Activated CD4-positive, alpha-beta T cell treated with anti-CD3 and anti-CD28 coated beads, Interleukin-2, Interleukin-4, amounts not matched to agents 100 ng/mL and 50 ng/mL, durations not matched to agents 16 hours and 8 hours (primary cell): ENCODE results near the gene PSTPIP1.
A peak's percentile ranks its signal among the peaks of the same experiment; 100 is the strongest.

ENCODE experiments used
- DNase-seq: peaks from one replicate; pipeline ENCODE4 v3.0.0-alpha.2; 2020; ENCODE audit warnings: low spot score

Gene PSTPIP1

DNA sequence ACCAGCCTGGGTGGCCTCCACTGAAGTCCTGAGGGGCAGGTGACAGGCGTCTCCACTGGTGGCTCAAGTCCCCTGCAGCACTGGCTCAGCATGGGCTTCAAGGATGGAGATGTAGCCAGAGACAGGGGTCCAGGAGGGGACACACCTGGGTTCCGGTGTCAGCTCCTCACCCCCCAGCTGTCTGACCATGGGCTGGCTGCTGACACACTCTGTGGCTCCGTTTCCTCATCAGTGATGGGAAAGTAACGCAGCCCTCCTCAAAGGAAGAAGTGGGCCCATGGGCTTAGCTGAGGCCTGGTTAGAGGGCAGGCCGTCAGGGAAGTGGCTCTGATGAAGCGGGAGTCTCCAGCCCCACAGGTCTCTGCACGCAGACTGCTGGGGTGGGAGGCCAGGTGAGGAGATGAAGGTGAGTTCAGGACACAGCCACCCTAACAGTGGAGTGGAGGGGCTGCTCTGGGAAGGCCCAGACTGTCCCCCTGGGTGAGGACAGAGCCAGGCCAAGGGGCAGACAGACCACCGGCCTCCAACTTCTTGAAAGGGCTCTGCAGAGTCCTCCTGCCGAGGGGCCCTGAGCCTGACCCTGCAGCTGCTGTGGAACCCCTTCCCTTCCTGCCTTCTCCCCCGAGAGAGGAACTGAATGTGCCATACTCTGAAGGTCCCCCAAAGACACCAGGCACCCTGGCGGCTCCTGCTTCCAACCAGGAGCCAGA lies 24.0 kb downstream of the PSTPIP1 start:
- no peak for DNase-seq

DNA sequence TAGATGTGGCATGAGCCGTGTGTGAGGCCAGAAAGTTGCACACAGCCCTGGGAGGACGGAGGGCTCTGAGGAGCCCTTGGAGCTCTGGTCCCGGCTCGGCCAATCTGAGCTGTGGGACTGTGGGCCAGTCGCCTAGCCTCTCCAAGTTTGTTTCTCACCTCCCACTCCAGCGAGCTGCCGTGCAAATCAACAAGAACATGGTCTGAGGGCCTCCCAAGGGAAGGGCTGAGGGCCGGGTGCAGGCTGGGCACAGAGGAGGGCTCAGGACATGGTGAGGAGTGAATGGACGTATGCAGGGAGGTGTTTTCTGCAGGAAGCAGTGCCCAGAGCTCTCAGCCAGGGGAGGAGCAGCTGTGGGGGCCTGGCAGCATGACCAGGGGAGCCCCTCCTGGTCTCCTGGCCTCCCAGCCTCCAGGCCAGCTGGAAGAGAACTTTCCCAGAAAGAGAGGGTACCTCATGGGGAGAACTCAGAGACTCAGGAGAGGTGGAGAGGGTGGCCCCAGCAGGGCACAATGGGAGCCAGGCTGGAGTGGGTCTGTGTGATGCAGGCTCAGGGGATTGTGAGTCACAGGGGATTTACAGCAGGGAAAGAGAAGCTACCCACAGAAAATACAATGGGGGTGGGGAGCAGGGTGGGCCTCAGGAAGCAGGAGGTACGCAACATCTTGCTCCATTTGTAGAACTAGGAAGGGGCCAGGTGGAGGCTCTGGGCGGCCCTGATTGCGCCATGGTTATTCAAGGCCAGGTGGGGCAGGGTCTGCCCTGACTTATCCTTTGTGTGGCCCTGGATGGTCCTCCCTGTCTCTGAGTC lies 24.8 kb downstream of the PSTPIP1 start:
- no peak for DNase-seq

DNA sequence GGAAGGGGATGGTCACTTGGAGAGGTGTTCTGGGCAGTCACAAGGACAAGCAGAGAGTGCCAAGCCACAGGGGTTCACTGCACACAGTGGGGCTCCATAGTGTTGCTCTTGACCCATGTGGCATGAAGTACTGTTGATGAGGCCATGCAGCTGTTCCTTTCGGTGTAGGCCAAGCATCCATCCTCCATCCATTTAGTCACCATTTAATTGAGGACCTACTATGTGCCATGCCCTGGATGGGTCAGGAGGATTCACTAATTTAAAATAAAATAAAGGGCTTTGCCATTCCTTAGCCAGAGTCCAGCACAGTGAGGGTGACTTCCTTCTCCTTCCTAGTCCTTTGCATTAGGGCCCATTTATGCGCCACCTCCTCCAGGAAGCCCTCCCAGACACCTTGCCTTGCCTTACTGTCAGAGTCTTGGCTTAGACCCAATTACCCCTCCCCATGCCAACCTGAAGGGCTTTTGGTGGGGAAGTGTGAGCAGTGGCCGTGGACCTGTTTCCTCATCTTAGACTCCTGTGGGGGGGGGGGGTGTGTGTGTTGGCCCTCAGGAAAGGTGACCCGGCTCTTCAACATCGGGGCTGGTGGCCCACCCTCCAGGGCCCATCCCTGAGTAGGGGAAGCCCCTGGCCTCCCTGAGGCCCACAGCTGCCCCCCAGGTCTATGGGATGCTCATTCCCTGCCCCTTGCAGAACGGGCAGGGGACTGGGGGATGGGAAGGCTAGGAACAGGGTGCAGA lies 25.6 kb downstream of the PSTPIP1 start:
- DNase-seq = no peak

DNA sequence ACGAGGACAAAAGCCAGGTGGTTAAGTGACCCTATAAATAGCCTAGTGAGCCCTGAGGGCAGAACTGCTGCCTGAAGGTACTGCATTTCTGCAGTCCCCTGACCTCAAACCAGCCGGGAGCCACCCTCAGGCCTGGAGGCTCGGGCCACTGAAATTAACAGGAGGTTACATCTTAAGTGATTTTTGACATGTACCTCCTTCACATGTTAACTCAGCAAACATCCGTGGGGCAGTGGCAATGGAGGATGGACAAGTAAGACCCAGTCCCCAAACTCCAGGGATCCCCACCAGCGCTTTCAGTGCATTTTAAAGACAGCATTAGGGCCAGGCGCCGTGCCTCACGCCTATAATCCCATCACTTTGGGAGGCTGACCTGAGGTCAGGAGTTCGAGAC lies 26.2 kb downstream of the PSTPIP1 start:
- DNase-seq = no peak

DNA sequence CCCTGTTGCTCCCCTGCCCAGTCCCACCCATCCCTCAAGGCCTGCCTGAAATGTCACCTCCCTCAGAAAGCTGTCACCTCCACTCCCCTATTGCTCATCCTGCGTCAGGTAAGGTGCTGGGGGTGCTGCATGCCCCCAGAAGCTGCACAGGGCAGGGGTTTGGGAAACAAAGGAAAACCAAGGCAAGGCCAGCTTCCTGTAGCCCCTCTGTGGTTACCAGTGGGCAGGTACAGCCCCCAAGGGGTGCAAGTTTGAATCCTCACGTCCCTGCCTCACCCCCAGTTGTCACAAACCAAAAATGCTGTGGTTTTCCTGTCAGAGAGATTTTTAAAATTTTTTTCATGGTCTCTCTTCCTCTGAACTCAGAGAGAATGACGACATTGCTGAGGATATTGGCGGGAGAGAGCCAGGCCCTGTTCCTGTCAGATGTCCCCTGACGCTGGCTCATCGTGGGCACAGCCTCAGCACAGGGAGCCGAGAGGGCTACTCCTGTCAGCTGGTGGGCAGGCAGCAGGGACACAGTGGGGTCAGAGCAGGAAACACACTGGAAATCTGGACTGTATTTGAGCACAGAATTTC lies 27.0 kb downstream of the PSTPIP1 start:
- peak; percentile 81 for DNase-seq

DNA sequence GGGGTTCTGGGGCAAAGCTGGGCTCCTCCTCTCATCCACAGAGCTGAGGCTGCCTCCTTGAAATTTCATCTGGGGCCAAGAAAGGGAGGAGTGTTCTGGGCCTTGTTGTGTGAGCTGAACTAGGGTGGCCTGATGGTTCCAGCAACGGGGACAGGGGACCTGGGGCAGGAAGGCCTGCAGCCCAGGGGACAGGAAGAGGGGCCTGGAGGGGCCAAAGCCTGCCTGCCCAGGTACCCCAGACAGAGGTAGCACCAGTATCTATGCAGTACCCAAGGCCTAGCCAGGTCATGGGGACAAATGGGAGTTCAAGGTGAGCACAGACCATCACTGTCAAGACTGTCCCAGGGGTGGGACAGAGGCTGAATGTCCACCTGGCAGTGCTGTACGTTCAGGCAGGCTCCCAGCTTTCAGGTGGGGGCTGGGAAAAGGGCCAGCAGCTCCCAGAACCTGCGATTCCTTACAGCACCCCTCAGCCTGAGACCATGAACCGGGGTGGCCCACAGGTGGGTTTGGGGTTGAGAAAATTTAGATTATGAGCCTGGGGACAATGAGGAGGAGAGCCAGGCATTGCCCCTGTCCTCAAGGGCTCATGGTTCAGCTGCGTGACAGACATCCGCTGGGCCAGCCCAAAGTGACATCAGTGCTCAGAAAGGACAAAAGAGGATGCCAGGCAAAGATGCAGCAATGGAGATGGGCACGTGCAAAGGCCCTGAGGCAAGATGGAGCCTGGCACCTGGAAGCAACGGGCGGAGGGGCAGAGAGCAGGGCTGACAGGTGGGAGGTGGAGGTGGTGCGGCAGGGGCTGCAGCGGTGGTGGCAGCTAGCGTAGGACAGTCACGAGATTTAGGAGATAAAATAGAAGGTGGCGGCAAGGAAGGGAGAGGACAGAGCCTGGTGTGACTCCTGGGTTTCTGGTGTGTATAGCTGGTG lies 28.0 kb downstream of the PSTPIP1 start:
- DNase-seq = no peak

DNA sequence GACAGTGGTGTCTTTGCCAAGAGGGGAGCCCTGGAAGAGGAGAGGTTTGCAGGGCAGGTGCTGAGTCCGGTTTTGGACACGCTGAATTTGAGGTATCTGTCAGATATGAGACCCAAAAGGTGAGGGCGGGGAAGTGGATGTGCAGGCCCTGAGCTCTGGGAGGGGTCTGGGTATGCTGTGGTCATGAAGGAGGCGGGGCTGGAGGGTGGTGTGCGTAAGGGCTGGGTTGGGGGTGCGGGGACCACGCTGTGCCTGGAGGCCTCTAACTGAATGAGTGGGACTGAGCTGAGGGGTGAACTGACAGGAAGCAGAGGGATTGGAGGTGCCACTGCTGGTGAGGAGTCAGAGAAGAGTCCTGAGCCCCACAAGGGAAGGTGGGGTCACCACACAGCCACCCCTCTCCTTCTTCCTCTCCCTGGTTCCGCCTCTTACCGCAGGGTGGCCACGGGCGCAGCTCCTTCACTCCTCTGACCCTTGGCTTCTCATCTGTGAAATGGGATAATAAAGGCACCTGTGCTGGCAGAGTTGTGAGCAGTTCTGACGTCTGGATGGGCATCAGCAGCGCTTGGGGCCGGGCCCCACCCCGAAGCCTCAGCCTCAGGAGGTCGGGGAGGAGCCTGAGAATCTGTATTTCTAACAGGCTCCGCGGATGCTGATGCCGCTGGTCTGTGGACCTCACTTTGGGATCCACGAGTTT lies 28.8 kb downstream of the PSTPIP1 start:
- no peak for DNase-seq

DNA sequence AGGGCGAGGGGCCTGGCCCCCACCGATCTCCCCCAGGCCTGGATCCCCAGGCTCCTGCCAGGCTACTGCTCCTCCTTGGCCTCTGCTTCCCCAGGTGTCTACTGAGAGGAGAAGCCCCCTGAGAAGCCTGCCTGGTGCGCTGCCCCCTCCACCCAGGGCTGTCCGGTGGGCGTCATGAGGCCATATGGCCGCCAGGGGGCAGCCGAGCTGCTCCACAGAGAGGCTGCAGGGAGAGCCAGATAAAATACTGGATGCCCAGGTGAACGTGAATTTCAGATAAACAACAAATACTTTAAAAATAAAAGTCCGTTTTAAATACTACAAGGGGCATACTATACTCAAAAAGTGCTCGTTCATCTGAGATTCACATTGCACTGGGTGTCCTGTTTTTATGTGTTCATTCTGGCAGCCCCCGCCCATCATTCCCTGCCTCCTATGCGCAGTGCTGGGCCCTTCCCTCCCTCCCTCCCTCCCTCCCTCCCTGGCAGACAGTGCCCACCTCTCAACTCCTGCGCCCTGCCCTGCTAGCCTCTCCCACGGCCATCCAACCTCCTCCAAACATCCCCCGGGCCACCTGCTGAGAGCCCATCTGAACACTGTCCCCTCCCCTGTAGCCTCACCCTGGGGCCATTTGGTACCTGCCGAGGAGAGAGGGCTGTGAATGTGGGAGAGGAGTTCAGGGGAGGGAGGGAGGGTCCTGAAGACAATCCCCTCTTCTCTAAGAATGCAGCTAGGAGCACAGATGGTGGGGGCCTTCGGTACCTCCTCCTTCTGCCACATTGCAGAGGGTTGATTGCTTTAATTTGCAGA lies 29.6 kb downstream of the PSTPIP1 start:
- peak; percentile 64 for DNase-seq

DNA sequence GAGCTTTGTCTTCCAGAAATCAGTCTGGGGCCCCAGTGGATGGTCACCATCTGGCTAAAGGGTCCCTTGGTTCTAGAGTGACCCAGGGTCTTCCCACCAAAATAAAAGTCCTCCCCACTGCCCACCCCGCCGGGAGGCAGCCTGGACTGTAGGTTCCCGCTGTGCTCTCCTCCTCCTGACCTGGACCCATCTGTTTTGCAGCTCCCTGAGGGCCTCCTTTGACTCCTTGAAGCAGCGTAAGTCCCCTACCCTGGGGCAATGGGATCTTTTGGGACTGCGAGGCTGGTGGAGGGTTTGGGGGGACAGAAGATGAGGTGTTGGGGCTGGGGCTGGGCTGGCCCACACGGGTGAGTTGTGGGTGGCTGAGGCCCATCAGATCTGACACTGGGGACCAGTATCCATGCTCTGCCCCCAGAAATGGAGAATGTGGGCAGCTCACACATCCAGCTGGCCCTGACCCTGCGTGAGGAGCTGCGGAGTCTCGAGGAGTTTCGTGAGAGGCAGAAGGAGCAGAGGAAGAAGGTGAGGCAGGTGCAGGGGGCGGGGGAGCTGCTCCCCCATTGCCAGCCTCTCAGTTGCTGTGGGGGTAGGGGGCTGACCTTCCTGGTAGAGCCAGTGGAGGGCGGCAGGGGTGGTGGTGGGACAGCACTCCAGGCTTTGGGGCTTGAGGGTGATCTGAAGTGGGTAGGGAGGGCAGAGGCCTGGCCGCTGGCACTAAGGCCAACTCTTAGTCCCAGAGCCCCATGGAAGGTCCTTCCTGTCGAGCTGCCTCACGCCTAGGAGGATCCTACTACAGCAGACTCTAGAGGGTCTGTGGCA lies 30.4 kb downstream of the PSTPIP1 start:
- DNase-seq = no peak

DNA sequence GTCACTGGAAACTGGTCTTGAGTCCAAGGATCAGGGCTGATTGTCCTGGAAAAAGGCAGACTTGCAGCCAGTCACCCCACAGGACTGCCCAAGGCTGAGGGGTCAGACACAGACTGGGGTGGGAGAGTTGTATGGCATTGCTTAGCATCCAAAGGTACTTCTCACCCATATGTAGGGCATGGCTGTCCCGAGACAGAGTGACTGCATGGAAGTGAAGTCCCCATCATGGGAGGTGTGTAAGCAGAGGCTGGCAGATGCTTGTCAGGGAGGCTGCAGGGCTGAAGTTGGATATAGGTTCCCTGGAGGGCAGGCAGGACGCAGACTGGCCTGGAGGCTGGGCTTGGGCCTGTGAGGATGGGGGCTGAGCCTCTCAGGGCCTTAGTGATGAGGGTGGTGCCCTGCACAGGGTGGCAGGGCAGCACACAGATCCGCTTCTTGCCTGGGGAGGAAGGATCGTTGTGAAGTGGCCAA lies 31.1 kb downstream of the PSTPIP1 start:
- DNase-seq = no peak

DNA sequence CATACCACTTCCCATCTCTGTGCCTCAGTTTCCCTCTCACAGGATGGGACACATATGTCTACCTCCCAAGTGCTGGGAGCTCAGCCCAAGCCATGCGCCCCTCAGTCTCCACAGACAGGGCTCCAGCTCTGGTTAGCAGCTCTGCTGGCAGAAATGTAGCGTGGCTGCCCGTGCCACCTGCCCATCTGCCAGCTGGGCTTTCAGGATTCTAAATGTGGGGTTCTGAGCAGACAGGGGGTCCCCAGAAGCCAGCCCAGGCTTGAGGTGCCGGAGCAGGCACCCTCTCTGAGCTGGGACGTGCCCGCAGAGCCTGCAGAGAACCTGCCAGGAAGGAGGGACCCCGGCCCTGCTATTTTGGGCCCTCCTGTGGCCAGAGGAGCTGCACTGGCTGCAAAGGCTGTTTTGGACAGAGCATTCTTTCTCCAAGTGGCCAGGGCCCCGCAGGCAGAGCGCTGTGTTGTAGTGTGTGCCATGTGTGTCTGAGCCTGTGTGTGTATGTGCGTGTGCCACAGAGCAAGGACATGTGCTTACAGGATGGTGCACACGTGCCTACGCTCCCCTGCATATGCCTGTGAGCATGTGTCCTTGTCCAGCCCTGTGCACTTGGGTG lies 31.7 kb downstream of the PSTPIP1 start:
- DNase-seq = no peak

DNA sequence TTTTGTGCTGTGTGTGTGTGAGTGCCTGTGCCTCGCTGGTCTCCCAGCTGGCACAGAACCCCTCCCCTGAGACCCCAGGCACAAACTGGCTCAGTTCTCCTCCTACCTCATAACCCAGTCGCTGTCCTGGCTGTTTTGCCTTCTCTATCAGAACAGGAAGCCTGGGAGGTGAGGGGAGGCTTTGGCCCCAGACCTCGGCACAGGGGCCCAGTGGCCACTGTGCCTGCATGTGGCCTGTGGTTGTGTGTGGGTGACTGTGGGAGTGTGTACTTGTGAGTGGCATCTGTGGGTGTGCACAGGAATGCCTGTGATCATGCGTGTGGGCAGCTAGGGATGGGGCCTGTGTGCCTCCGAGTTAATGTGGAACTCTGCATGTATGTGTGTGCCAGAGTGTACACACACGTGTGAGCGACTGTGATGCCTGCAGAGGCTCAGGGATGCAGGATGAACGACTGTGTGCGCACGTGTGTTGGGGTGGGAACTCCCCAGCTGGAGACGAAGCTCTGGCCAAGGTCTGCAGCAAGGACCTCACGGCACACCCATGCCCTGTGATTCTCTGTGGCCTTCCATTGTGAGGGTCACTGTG lies 32.3 kb downstream of the PSTPIP1 start:
- no peak for DNase-seq

DNA sequence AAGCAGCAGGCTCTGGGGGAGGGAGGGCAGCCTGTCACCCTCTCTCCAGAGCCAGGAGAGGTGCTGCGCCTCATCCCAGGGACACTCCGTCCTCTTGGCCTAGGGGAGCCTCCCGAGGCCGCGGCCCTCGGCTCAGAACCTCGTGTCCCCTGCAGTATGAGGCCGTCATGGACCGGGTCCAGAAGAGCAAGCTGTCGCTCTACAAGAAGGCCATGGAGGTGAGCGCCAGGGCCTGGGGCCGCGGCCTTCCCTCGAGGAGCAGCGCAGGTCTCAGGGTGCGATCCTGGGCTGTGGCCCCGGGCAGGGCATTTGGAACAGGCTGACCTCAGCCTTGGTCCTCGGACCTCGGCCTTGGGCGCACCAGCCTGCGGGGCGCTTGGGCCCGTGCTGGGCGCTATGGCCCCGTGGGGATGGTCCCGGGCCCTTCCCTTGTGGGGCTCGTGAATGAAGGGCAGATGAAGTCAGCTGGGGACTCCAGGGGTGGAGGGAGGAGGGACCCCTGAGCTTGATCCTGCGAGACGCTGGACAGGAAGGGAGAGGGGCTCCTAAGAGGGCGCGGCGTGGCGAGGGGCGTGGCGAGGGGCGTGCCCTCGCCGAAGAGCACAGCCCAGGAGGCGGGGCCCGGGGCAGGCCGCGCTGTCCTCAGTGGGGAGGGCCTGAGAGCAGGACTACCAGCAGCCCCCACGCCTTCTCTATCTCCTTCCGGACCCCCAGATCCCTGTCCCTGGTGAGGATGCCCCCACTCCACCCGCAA lies 32.9 kb downstream of the PSTPIP1 start:
- no peak for DNase-seq

DNA sequence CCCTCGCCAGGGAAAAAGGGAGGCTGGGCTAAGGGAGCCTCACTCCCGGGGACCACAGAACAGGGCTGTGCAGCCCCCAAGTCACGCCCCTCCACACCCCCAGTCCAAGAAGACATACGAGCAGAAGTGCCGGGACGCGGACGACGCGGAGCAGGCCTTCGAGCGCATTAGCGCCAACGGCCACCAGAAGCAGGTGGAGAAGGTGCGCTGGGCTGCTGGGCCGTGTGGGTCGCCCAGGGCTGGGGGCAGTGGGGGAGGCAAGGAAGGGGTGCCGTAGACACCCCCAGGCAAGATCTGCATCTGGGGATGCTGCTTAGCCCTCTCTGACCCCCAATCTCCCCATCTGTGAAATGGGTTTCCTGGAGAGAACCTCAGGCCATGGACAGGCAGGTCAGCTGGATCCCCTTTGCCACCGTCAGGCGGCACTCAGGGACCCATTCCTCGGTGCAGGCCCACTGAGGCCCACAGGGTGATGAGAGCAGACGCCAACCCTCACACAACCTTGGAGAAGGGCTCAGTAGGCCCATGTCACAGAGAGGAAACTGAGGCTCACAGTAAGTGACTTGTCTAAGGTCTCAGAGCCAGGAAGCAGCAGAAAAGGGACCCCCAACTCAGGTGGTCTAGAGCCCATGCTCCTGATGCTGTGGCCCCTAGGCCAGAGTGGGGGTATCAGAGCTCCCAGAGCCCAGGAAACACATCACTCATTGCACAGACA lies 33.7 kb downstream of the PSTPIP1 start:
- no peak for DNase-seq

DNA sequence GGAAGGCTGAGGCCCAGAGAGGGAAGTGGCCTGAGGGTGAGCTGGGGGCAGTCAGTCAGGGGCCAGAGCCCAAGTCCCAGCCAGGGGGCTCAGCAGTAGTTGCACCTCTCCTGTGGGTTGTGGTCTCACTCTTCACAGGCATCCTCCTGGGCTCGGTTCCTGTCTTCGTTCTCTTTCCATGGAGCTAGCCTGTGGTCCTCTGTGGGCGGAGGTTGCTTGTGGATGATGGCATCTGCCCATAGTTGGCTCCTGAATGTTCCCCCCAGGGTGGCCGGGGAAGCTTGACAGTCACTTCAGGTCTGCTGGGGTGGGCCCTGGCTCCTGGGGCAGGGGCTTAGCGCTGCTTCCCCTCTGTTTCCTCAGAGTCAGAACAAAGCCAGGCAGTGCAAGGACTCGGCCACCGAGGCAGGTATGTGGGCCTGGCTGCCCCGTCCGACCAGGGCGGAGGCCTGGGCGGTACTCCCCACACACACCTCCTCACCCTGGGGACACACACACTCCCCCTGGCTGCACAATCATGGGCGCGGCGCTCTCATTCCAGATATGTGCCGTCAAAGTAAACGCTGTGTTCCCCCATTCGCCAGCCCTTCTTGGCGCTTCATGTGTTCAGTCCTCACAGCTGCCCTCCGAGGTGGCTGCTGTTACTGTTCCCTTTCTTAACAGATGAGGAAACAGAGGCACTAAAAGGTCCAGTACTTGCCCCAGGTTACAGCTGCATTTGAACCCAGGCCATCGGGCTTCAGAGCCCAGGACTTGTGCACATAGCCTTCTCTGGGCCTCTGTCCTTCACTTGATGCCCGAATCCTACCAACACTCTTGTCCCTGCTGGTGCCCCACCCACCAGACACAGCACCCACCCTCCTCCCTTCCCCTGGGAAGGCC lies 34.5 kb downstream of the PSTPIP1 start:
- DNase-seq = no peak
